Osteoblast (primary cell): Measurements from ENCODE around the gene AUTS2. TPM values are rescaled to one million over a fixed set of nuclear protein-coding genes. Genes with fewer than 3 reads are reported as not detected.

Source experiments
- DNase-seq: peaks from one replicate; pipeline ENCODE4 v3.0.0; 2011; ENCODE audit warnings: low spot score, mixed read lengths; ENCODE audit not compliant: insufficient read length; ENCODE audit errors: missing footprints
- H2AFZ ChIP-seq: 2 replicates; pipeline ENCODE4 v1.6.0; 2011; ENCODE audit warnings: mild to moderate bottlenecking, low read length
- H3K27ac ChIP-seq: 2 replicates; pipeline ENCODE4 v1.5.1; 2011; ENCODE audit warnings: mild to moderate bottlenecking, low read depth, low read length, moderate library complexity
- H3K27me3 ChIP-seq: 2 replicates; pipeline ENCODE4 v1.6.0; 2012; ENCODE audit warnings: mild to moderate bottlenecking, control low read depth, inconsistent platforms, low read length, moderate library complexity; ENCODE audit not compliant: insufficient read depth
- H3K36me3 ChIP-seq: 2 replicates; pipeline ENCODE4 v1.5.1; 2011; ENCODE audit warnings: mild to moderate bottlenecking, low read length, control low read depth, moderate library complexity; ENCODE audit not compliant: insufficient read depth
- H3K4me1 ChIP-seq: 2 replicates; pipeline ENCODE4 v1.5.1; 2011; ENCODE audit warnings: mild to moderate bottlenecking, low read length, control low read depth, moderate library complexity; ENCODE audit not compliant: insufficient read depth
- H3K4me2 ChIP-seq: 2 replicates; pipeline ENCODE4 v1.6.0; 2011; ENCODE audit warnings: mild to moderate bottlenecking, low read length; ENCODE audit not compliant: insufficient read depth
- H3K4me3 ChIP-seq: fragments of 200-600 bp; sonication (generic); 3 replicates; pipeline ENCODE4 v1.5.1; 2012; ENCODE audit warnings: mild to moderate bottlenecking, low read length, inconsistent platforms; ENCODE audit not compliant: insufficient read depth
- H3K79me2 ChIP-seq: 2 replicates; pipeline ENCODE4 v1.6.0; 2012; ENCODE audit warnings: mild to moderate bottlenecking, low read length, control low read depth, inconsistent platforms; ENCODE audit not compliant: insufficient read depth
- H3K9me3 ChIP-seq: 2 replicates; pipeline ENCODE4 v1.5.1; 2011; ENCODE audit warnings: low read depth, low read length, control low read depth
- H4K20me1 ChIP-seq: 2 replicates; pipeline ENCODE4 v1.6.0; 2012; ENCODE audit warnings: mild to moderate bottlenecking, low read length, control low read depth; ENCODE audit not compliant: insufficient read depth
- total RNA-seq: library from RNA; depleted of rRNA; stranded (reverse); fragments of >200 nt; gene quantifications from 2 replicates; pipeline ENCODE4 v1.2.3, GENCODE V29; 2012
- TF ChIP-seq, protein P1 (sequence below): IDR thresholded peaks from 2 replicates; pipeline ENCODE4 v1.5.1; 2011; ENCODE audit warnings: mild to moderate bottlenecking, low read depth, low read length, moderate library complexity; ENCODE audit errors: extremely low read depth

The AUTS2 gene
- total RNA-seq, 1 donor, result 15.2 TPM

DNA sequence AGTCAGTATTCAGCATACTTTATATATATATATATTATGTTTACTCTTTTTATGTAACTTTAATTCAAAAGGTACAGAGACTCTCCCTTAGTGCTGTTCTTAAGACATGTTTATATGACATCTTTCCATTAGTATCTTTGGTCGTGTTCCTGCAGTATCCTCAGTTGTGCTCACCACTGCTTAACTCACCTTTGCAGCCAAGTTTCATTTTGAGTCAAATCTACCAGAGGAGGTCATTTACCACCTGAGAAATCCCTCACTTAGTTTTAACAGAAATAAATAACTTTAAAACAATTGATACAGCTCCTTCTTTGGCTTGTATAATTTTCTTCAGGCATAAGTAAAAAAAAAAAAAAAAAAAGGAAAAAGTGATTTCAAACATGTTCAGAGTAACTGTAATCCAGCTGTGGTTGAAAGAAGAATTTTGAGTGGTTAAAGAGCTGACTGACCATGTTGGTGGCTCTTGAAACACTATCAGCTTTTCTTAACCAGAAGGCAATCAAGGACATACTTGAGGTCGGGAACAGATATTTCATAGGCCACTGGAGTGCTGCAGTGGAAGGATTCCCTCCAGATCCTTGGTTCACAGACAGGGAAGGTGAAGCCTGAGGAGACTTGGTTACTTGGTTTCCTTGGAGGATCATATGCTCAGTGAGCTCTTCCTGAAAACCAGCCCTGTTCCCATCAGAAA, 116.8 kb downstream of the AUTS2 start:
- Histone ChIP-seq H3K9me3 (no peaks in the 10 kb centered on the region), H3K4me2 (no peak overlapping the region), H4K20me1 (peaks cover 6% of the 10 kb centered on the region), H3K79me2 (no peaks in the 10 kb centered on the region), H2AFZ (no peak overlapping the region), H3K4me1 (no peaks in the 10 kb centered on the region), H3K27me3 (no peaks in the 10 kb centered on the region), H3K36me3 (no peaks in the 10 kb centered on the region), H3K4me3 (no peak overlapping the region), H3K27ac (no peak overlapping the region)
- no peak for DNase-seq
- TF ChIP-seq, protein P1, sequence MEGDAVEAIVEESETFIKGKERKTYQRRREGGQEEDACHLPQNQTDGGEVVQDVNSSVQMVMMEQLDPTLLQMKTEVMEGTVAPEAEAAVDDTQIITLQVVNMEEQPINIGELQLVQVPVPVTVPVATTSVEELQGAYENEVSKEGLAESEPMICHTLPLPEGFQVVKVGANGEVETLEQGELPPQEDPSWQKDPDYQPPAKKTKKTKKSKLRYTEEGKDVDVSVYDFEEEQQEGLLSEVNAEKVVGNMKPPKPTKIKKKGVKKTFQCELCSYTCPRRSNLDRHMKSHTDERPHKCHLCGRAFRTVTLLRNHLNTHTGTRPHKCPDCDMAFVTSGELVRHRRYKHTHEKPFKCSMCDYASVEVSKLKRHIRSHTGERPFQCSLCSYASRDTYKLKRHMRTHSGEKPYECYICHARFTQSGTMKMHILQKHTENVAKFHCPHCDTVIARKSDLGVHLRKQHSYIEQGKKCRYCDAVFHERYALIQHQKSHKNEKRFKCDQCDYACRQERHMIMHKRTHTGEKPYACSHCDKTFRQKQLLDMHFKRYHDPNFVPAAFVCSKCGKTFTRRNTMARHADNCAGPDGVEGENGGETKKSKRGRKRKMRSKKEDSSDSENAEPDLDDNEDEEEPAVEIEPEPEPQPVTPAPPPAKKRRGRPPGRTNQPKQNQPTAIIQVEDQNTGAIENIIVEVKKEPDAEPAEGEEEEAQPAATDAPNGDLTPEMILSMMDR, result no peak

DNA sequence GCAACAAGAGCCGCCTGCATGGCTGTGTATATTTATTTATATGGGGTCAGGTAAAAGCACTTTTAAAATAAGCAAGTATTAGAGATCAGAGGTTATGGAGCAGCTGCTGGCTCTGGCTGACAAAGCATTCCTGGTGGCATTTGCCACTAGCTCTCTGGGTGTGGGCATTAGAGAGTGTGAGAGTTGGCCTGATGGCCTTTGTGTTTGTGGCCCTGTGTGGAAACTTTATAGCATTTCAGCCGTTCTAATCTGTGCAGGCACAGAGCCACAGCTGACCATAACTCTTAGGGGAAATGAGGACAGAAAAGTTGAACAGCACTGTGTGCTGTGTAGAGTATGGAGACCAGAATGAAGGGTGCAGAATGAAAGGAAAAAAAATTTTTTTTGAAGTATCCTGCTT, 118.9 kb downstream of the AUTS2 start:
- H3K79me2 ChIP-seq, result no peaks in the 10 kb centered on the region
- TF ChIP-seq, protein P1, result no peak
- H3K9me3 ChIP-seq, result no peaks in the 10 kb centered on the region
- H3K4me3 ChIP-seq, result no peak overlapping the region
- H3K36me3 ChIP-seq, result no peaks in the 10 kb centered on the region
- no peak overlapping the region for H2AFZ ChIP-seq
- no peaks in the 10 kb centered on the region for H3K4me1 ChIP-seq
- peaks cover 9% of the 10 kb centered on the region for H4K20me1 ChIP-seq
- DNase-seq, result no peak
- no peak overlapping the region for H3K4me2 ChIP-seq
- no peak overlapping the region for H3K27ac ChIP-seq
- no peaks in the 10 kb centered on the region for H3K27me3 ChIP-seq

GRCh38 chr7:69719717-69720116, 121.4 kb downstream of the AUTS2 start:
- Histone ChIP-seq H3K4me1 (no peaks in the 10 kb centered on the region), H3K27ac (no peak overlapping the region), H3K27me3 (no peaks in the 10 kb centered on the region), H3K79me2 (no peaks in the 10 kb centered on the region), H3K4me3 (no peak overlapping the region), H2AFZ (no peak overlapping the region), H3K4me2 (no peak overlapping the region), H4K20me1 (peaks cover 9% of the 10 kb centered on the region), H3K9me3 (no peaks in the 10 kb centered on the region), H3K36me3 (no peaks in the 10 kb centered on the region)
- no peak for DNase-seq
- TF ChIP-seq, protein P1, result no peak

GRCh38 chr7:69722843-69723242, 124.6 kb downstream of the AUTS2 start:
- Histone ChIP-seq H3K9me3 (no peaks in the 10 kb centered on the region), H3K4me3 (no peak overlapping the region), H3K4me2 (no peak overlapping the region), H2AFZ (no peak overlapping the region), H3K27me3 (no peaks in the 10 kb centered on the region), H3K79me2 (no peaks in the 10 kb centered on the region), H4K20me1 (peaks cover 6% of the 10 kb centered on the region), H3K4me1 (peaks cover under 1% of the 10 kb centered on the region), H3K36me3 (no peaks in the 10 kb centered on the region), H3K27ac (no peak overlapping the region)
- TF ChIP-seq, protein P1, result no peak
- no peak for DNase-seq
